Stimulated activated CD4-positive, alpha-beta T cell treated with anti-CD3 and anti-CD28 coated beads, Interleukin-1b, Interleukin-23, amount 100 ng/mL, for 24 hours (primary cell): ENCODE measurements around the gene POGLUT2.
"Not testable (repeated sequence)": the region's sequence is repeated elsewhere in the genome, so short reads cannot be mapped to it uniquely, and the experiment has no call there.

ENCODE experiments used
- DNase-seq, 4 experiments: peaks; one replicate each; pipeline ENCODE4 v3.0.0-alpha.2; 2020; ENCODE audit warnings: low read depth in 4 of 4, low spot score in 1 of 4

The POGLUT2 gene

GRCh38 chr13:102807699-102808098 lies 8.9 kb upstream of the POGLUT2 start:
- no peak for DNase-seq

DNA sequence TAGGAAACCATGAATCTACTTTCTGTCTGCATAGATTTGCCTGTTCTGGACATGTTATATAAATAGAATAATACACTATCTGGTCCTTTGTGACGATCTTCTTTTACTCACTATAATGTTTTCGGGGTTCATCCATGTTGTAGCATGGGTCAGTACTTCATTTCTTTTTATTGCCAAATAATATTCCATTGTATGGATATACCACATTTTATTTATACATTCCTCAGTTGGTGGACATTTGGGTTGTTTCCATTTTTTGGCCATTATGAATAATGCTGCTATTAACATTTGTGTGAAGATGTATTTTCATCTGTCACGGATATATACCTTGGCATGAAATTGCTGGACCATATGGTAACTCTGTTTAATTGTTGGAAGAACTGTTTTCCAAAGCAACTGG lies 6.9 kb upstream of the POGLUT2 start:
- no peak for DNase-seq

DNA sequence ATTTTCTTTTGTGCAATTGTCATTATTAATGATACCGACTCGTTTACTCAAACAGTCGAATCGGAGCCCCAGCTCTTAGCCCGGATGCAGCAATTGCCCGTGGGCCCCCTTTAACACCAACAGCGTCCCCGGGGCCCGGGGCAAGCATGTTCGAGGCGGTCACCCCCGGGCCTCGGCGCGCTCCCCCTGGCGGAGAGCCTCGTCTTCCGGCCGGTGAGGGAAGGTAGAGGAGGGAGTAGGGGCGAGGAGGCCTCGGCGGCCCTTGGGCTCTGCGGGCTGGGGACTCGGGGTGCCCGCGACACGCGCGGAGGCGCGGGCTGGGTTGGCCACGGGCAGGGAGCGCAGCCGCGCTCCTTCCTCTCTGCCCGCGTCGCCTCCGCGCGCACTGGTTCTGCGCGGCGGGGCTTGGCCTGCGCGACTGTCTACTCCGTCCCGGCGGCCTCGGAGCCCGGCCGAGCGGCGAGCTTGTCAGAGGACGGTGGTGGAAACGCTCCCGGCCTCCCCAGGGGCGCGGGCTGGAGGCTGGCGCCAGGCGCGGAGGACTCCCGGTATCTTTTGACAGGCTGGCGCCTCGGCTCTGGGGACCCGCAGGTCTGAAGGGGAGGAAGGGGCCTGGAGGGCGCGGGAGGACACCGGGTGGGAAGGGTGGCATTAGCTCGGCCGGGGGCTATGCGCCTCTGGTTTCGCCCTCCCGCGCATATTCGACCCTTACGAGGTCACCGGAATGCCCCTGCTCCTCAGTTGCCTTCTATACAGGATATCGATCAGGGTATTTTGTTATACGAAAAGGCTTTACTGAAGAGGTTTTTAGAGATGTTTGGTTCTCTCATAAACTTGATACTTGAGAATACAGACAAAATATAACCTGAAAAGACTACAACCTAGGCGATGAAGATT lies 1.6 kb upstream of the POGLUT2 start:
- DNase-seq, result peak; percentile 57 to 78 (median 64)

DNA sequence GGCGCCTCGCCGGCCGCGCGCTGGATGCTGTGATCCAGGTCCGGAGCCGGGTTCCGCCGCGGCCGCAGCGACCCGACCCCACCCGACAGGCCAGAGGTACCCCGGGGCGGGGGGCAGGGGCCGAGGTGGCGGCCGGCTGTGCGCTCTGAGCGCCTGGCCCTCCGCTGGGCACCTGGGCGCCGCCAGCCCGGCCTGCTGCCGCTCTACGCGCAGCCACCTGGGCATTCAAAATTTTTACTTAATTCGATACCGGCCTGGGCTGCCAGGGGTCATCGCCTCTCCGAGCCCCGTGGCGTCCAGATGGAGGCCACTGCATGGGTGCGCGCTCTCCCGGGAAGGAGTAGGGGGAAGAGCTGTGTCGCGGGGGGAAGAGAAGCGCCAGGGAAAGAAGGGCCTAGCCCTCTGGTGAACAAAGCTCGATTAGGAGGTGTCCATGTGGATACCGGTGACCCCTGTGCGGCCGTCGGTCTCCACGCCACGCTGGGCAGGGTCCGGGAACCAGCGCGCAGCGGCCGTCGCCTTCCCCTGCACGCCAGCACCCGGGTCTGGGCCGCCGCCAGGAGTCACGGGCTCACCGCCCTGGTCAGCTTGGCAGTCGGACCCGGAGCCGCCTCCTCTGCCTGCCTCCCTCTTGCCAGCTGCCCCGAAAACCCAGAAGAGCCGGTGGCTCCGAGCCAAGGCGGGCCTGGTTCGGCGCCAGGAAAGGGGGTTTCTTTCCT lies 809 bp upstream of the POGLUT2 start:
- no peak for DNase-seq

- no peak for DNase-seq
These were observed 5.0 kb downstream of the POGLUT2 start for GRCh38 chr13:102793611-102794355.

DNA sequence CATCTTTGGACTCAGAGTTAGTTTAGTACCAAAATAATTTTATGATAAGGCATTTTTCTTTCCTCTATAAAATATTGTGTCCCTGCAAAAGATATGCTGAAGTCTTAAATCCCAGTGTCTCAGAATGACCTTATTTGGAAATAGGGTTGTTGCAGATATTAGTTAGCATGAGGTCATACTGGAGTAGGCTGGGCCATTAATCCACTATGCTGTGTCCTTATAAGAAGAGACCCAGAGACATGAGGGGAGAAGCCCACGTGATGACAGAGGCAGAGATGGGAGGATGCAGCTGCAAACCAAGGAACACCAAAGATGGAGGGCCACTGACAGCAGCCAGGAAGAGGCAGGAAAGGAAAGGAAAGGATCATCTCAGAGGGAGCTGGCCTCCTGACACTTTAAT lies 6.4 kb downstream of the POGLUT2 start:
- no peak for DNase-seq

GRCh38 chr13:102788683-102789082 lies 10.1 kb downstream of the POGLUT2 start:
- DNase-seq, result no peak

GRCh38 chr13:102784483-102784882 lies 14.3 kb downstream of the POGLUT2 start:
- DNase-seq, result no peak

DNA sequence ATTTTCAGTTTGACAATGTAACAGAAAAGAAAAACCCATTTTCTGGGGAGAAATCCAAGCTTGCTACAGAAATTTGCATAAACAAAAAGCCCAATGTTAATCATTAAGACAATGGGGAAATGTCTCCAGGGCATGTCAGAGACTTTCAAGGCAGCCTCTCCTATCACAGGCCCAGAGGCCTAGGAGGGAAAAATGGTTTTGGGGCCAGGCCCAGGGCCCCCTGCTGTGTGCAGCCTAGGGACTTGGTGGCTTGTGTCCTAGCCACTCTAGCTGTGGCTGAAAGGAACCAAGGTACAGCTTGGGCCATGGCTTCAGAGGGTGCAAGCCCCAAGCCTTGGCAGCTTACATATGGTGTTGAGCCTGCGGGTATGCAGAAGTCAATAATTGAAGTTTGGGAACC lies 17.2 kb downstream of the POGLUT2 start:
- no peak for DNase-seq

DNA sequence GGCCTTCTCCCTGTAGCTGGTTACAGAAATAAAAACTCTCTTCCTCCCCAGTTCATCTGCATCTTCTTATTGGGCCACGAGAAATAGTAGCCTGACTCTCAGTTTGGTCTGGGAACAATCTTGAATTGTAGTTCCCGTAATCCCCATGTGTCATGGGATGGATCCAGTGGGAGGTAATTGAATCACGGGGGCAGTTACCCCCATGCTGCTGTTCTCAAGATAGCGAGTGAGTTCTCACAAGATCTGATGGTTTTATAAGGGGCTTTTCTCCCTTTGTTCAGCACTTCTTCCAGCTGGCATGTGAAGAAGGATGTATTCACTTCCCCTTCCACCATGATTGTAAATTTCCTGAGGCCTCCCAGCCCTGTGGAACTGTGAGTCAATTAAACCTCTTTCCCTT lies 18.1 kb downstream of the POGLUT2 start:
- DNase-seq, result not testable (repeated sequence)

- DNase-seq, result no peak
These were observed 19.2 kb downstream of the POGLUT2 start for GRCh38 chr13:102779436-102780159.

GRCh38 chr13:102777736-102778135 lies 21.0 kb downstream of the POGLUT2 start:
- DNase-seq, result no peak

- no peak for DNase-seq
These were observed 22.5 kb downstream of the POGLUT2 start for GRCh38 chr13:102776271-102776670.

DNA sequence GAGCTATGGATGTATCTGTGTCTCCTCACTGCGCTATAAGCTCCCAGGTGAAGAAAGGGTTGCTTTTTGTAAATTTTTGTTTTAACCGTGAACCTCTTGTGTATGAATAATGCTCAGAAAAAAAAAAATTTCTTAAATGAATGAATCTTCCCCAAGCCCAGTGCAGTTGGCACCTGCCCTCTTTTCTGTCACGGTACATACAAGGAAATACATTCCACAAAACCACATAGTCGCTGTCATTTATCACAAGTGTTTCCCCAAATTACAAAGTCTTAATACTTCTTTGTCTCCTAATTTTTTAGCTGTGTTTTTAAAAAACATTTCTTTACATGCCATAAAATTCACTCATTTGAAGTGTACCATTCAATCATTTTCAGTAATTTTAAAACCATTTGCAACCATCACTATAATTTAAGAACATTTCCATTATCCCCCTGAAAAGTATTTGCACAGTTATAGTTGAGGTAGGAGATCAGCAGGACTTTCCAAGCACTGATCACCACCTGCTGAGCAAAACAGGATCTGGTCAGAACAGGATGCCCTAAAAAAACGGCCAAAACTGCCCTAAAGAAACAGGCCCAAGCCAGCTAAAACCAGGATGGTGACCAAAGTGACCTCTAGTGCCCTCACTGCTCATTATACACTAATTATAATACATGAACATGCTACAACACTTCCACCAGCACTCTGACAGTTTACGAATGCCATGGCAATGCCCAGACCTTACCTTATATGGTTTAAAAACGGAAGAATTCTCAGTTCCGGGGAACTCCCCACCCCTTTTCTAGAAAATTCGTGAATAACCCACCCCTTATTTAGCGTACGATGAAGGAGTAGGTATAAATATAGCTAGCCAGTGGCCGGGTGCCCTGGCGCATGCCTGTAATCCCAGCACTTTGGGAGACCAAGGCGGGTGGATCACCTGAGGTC lies 23.9 kb downstream of the POGLUT2 start:
- DNase-seq, result no peak

DNA sequence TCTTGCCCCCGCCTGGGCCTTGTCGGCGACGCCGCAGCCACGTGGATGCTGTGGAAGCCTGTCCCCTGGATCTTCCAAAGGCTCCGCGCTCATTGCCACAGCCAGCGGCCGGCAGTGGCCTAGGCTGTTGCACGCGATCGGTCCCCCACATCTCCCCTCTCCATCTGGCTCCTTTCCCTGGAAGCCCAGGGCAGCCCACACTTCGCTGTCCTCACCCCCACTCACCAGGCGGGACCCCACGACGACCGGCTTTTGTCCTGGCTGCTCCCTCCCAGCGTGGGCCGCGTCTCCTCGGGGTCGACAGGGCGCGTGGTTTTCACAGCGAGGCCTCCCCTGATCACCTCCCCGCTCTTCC lies 24.6 kb downstream of the POGLUT2 start:
- DNase-seq, result no peak

DNA sequence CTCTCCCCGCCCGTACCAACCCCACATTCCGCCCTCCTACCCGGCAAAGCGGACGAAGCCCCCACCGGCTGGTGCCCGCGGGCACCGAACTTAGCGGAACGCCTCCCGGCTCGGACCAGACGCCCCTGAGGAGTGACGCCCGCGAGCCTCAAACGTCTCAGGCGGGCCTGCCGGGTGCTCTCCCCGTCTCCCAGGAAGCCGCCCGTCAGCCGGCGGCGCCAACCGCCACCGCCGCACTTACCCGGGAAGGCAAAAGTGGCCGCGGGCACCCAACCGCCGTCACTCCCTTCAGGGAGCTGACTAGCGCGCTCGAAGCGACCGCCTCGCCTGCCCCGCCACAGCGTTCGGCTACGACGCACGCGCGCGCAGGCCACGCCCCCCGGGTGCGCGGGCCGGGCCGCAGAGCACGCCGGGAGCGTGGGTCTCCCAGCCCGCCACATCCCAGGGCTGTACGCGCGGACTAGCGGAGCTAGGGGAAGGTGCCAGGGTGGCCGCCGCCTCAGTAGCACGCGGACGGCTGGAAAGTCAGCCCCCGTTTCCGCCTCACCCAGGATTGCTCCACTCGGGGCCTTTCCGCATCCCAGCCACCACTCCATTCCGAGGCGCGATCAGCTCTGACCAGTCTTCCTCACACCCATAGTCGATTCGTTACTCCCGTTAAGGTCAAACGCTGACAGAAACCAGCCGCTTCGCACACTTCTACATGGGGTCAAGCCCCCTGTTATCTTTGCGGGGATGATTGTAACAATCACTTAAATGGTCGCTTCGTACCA lies 25.1 kb downstream of the POGLUT2 start, which contains the start of gene TEX30:
TEX30 (minus strand) TSS at position 346 of the 773 bp plus-strand sequence. CDS start 3,760 bp downstream, outside the sequence.
- peak; percentile 61 to 80 (median 76) for DNase-seq

DNA sequence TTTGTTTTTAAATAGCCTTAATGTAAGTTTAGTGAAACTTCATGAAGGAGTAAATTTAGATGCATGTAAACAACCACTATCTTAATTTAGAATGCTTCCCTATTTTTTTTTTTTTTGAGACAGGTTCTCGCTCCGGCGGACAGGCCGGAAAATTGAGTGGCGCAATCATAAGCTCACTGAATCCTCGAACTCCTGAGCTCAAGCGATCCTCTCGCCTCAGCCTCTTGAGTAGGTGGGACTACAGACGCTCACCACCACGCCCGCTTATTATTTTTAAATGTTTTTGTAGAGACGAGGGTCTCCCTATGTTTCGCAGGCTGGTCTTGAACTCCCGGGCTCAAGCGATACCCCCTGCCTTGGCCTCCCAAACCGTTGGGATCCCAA lies 26.7 kb downstream of the POGLUT2 start:
- DNase-seq, result no peak

GRCh38 chr13:102771298-102772041 lies 27.3 kb downstream of the POGLUT2 start:
- DNase-seq, result no peak
